ENCODE measurements around the gene IMPACT. TPM values are rescaled to one million over a fixed set of nuclear protein-coding genes. Genes with fewer than 3 reads are reported as not detected.

IMPACT gene
- total and polyA plus RNA-seq, 2 of the 8 experiments (the other 6 are each of a cell fraction or from before 2014, with no cell fraction given): 31.1 to 44.6 TPM

GRCh38 chr18:24378598-24378997, 47.9 kb upstream of the IMPACT start:
- Histone ChIP-seq H3K27ac (ENCODE audit: low read depth, low read length) (no peak overlapping the region), H4K91ac (replicated peaks; ENCODE audit: insufficient read length, low read length) (no peak overlapping the region), H4K8ac (ENCODE audit: extremely low read depth, insufficient read depth, low read length) (no peak overlapping the region), H3K9ac (replicated peaks in 1 of 4; ENCODE audit: extremely low read depth in 1 of 4, low read depth in 3 of 4, low read length in 3 of 4) (no peak overlapping the region), H3K14ac (ENCODE audit: insufficient read length) (no peak overlapping the region), H2BK5ac (ENCODE audit: low read depth, low read length) (no peak overlapping the region), H3K56ac (replicated peaks; ENCODE audit: insufficient read length, low read depth, low read length) (no peak overlapping the region), H3K4me3 (ENCODE audit: extremely low read depth in 1 of 4, insufficient read depth in 2 of 4, low read depth in 3 of 4, low read length in 4 of 4) (peak overlapping the region in 1 of 4 experiments; percentile 36; a peak in 1 of 8 replicates), H2BK15ac (ENCODE audit: low read length) (no peak overlapping the region), H3K9me3 (ENCODE audit: insufficient read depth in 2 of 2, low read depth in 1 of 2, low read length in 1 of 2) (no peaks in the 10 kb centered on the region), H4K5ac (ENCODE audit: insufficient read length, low read depth, low read length) (no peak overlapping the region), H2BK12ac (ENCODE audit: low read depth, low read length) (no peak overlapping the region), H3K4me1 (replicated peaks in 1 of 4; ENCODE audit: control insufficient read depth in 3 of 4, insufficient read depth in 4 of 4, low read length in 3 of 4) (peaks cover 4 to 13% (median 12%) of the 10 kb centered on the region in 4 experiments), H3K4me2 (ENCODE audit: insufficient read depth in 1 of 2, low read depth in 2 of 2, low read length in 2 of 2) (peak overlapping the region in 1 of 2 experiments; percentile 47; a peak in 2 of 4 replicates), H3K23me2 (ENCODE audit: low read depth, low read length) (0 out of 2 replicates have a peak, but pooled peaks cover 1% of the 10 kb centered on the region), H3K4ac (replicated peaks; ENCODE audit: insufficient read length, low read depth, low read length) (no peak overlapping the region), H2BK120ac (replicated peaks; ENCODE audit: low read depth, low read length) (no peak overlapping the region), H2AFZ (ENCODE audit: low read length) (no peak overlapping the region), H3K79me1 (ENCODE audit: low read depth, low read length) (no peaks in the 10 kb centered on the region), H3K23ac (ENCODE audit: insufficient read length) (no peak overlapping the region), H4K20me1 (replicated peaks in 1 of 2; ENCODE audit: control insufficient read depth in 1 of 2, insufficient read depth in 2 of 2, low read length in 2 of 2) (no peaks in the 10 kb centered on the region), H3K79me2 (ENCODE audit: control insufficient read depth in 1 of 2, insufficient read depth in 2 of 2, low read length in 2 of 2) (peaks cover 0 to 37% of the 10 kb centered on the region in 2 experiments; a peak in 2 of 4 replicates), H2AK5ac (ENCODE audit: low read depth, low read length) (no peak overlapping the region), H3K36me3 (ENCODE audit: control insufficient read depth in 2 of 4, insufficient read depth in 4 of 4, low read length in 3 of 4) (peaks cover 0 to 23% (median 10%) of the 10 kb centered on the region in 4 experiments; a peak in 4 of 8 replicates), H2BK20ac (ENCODE audit: low read length) (no peak overlapping the region), H3K27me3 (replicated peaks in 1 of 4; ENCODE audit: control insufficient read depth in 3 of 4, extremely low read depth in 1 of 4, insufficient read depth in 3 of 4, low read length in 3 of 4) (no peaks in the 10 kb centered on the region), H3K18ac (ENCODE audit: extremely low read depth, low read length) (no peak overlapping the region)
- ChIA-PET CTCF (ENCODE audit: partially characterized antibody) (interaction anchor here (2.1 to 2.7 kb wide), 2 partner anchors 19 to 34 kb away, joined by 6 to 8 read pairs; no protein-coding TSS in a partner anchor), POLR2A (ENCODE audit: partially characterized antibody) (interaction anchor here (0.9 to 3.5 kb wide), 2 partner anchors 19 to 22 kb away, joined by 3 to 20 read pairs; partner anchors contain the start of gene OSBPL1A)
- 10% methylated on average over 1 of the region's 1 CpG; no CpG with 5 or more reads in 1 of the 2 experiments for WGBS, 2 experiments (ENCODE audit: extremely low coverage in 1 of 2, insufficient coverage in 1 of 2, insufficient read length in 1 of 2, insufficient replicate concordance in 2 of 2, low coverage in 1 of 2, low lambda C conversion rate in 2 of 2, missing lambda C conversion rate in 1 of 2)
- FAIRE-seq: peak; percentile 99
- peak in 1 of 2 experiments; percentile 56 for DNase-seq (ENCODE audit: low read depth in 1 of 2, low spot score in 2 of 2)
- TF ChIP-seq TAF7 (optimal IDR thresholded peaks at IDR 0.05; ENCODE audit: borderline replicate concordance, low read depth, low read length) (no peak), YY1 (IDR thresholded peaks at IDR 0.05; ENCODE audit: low read depth, low read length) (no peak), ATF2 (IDR thresholded peaks at IDR 0.05; ENCODE audit: low read length) (peak; percentile 58; the same call in 1 of the 2 replicates)
- TF ChIP-seq, protein P1, sequence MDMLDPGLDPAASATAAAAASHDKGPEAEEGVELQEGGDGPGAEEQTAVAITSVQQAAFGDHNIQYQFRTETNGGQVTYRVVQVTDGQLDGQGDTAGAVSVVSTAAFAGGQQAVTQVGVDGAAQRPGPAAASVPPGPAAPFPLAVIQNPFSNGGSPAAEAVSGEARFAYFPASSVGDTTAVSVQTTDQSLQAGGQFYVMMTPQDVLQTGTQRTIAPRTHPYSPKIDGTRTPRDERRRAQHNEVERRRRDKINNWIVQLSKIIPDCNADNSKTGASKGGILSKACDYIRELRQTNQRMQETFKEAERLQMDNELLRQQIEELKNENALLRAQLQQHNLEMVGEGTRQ (IDR thresholded peaks at IDR 0.05; ENCODE audit: low read length): no peak

Data from H1 (cell line).